GM23248 (cell line): ENCODE measurements around the gene DVL3. TPM values are rescaled to one million over a fixed set of nuclear protein-coding genes. Genes with fewer than 3 reads are reported as not detected.

Experiments used
- DNase-seq: peaks from one replicate; pipeline ENCODE4 v3.0.0-alpha.2; 2015
- H2AFZ ChIP-seq: fragments of 200-600 bp; sonication (generic); 2 replicates; pipeline ENCODE4 v1.6.1; 2016; ENCODE audit warnings: antibody characterized with exemption
- H3F3A ChIP-seq: fragments of 200-600 bp; sonication (generic); 2 replicates; pipeline ENCODE4 v1.6.1; 2016; ENCODE audit warnings: mild to moderate bottlenecking, antibody characterized with exemption, mixed run types; ENCODE audit not compliant: insufficient read depth
- H3K27ac ChIP-seq: fragments of 200-600 bp; sonication (generic); 2 replicates; pipeline ENCODE4 v1.5.1; 2016; ENCODE audit warnings: mild to moderate bottlenecking
- H3K27me3 ChIP-seq: fragments of 200-600 bp; sonication (generic); replicated peaks from 2 replicates; pipeline ENCODE4 v1.6.1; 2016; ENCODE audit warnings: mild to moderate bottlenecking; ENCODE audit not compliant: insufficient read depth
- H3K36me3 ChIP-seq: fragments of 200-600 bp; sonication (generic); 2 replicates; pipeline ENCODE4 v1.6.1; 2016; ENCODE audit warnings: low read depth, mild to moderate bottlenecking
- H3K4me1 ChIP-seq: fragments of 200-600 bp; sonication (generic); 2 replicates; pipeline ENCODE4 v1.6.1; 2016; ENCODE audit warnings: mild to moderate bottlenecking; ENCODE audit not compliant: insufficient read depth
- H3K4me2 ChIP-seq: fragments of 200-600 bp; sonication (generic); one replicate; pipeline ENCODE4 v1.6.1; 2016; ENCODE audit warnings: mild to moderate bottlenecking; ENCODE audit not compliant: unreplicated experiment
- H3K4me3 ChIP-seq: fragments of 200-600 bp; sonication (generic); 2 replicates; pipeline ENCODE4 v1.5.1; 2016; ENCODE audit warnings: mild to moderate bottlenecking
- H3K79me2 ChIP-seq: fragments of 200-600 bp; sonication (generic); 2 replicates; pipeline ENCODE4 v1.6.1; 2016; ENCODE audit warnings: mild to moderate bottlenecking; ENCODE audit not compliant: insufficient read depth
- H3K9ac ChIP-seq: fragments of 200-600 bp; sonication (generic); 2 replicates; pipeline ENCODE4 v1.6.1; 2016; ENCODE audit warnings: mild to moderate bottlenecking
- H3K9me2 ChIP-seq: fragments of 200-600 bp; sonication (generic); 2 replicates; pipeline ENCODE4 v1.6.1; 2016; ENCODE audit warnings: mixed run types, mild to moderate bottlenecking, moderate library complexity; ENCODE audit not compliant: insufficient read depth
- H3K9me3 ChIP-seq: fragments of 200-600 bp; sonication (generic); one replicate; pipeline ENCODE4 v1.6.1; 2017; ENCODE audit warnings: low read depth
- H4K20me1 ChIP-seq: fragments of 200-600 bp; sonication (generic); 2 replicates; pipeline ENCODE4 v1.6.0; 2016; ENCODE audit not compliant: insufficient read depth
- EZH2 ChIP-seq: fragments of 200-600 bp; sonication (generic); IDR thresholded peaks from 2 replicates; pipeline ENCODE4 v1.6.1; 2018; ENCODE audit warnings: antibody characterized with exemption, mild to moderate bottlenecking; ENCODE audit not compliant: insufficient read depth, poor library complexity, severe bottlenecking
- EZH2phosphoT487 ChIP-seq: fragments of 200-600 bp; sonication (generic); IDR thresholded peaks from 2 replicates; pipeline ENCODE4 v1.6.1; 2018; ENCODE audit warnings: antibody characterized with exemption, moderate library complexity, mild to moderate bottlenecking, low read depth; ENCODE audit not compliant: insufficient read depth
- WGBS, 2 experiments: methylation state at CpG; one replicate each; pipeline ENCODE4 v1.1.6; 2015 to 2017; ENCODE audit warnings: low lambda C conversion rate in 2 of 2, low coverage in 1 of 2; ENCODE audit errors: missing lambda C conversion rate in 2 of 2; 5-methylcytosine and 5-hydroxymethylcytosine counted together
- in situ Hi-C: fragments of 300-500 bp; cut with MboI; formaldehyde crosslinking; loops from 2 replicates; pipeline ENCODE4 v1.15.0; 2020
- polyA plus RNA-seq: library from polyadenylated mRNA; unstranded; fragments of >200 nt; fragmentation: Nextera tagmentation; extraction: Ambion mirVana; gene quantifications from 2 replicates; pipeline ENCODE4 v1.2.1, GENCODE V29; 2016
- total RNA-seq: library from RNA; depleted of rRNA; stranded (reverse); fragments of >200 nt; shearing (Covaris generic); gene quantifications from 2 replicates; pipeline ENCODE4 v1.2.3, GENCODE V29; 2014

Gene DVL3
- total and polyA plus RNA-seq, 2 experiments from 2014 or later: 31.1 to 66.9 TPM

DNA sequence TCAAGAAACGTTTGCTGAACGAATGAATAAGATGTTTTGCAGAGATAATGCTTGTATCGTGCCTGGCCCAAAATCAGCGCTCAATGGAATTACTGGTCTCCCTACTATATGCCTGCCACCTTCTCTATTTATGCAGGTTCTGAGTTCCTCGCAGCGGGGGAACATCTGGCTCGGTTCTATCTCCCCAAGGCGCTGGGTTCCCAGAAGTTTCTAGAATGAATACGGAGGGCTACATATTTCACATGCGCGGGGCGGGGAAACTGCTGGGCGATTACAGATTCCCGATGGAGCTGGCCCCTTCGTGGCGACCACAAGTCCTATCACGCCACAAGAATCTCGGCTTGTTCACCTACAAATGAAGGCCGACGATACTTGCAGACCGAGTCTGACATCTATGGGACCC lies 20.4 kb upstream of the DVL3 start:
- no peaks in the 10 kb centered on the region for H3K9me2 ChIP-seq
- peaks cover 11% of the 10 kb centered on the region for H3K4me1 ChIP-seq
- in situ Hi-C loops: no loop called here
- no peaks in the 10 kb centered on the region for H3K36me3 ChIP-seq
- peaks cover 45% of the 10 kb centered on the region for H3K79me2 ChIP-seq
- no peaks in the 10 kb centered on the region for H3K9me3 ChIP-seq
- H4K20me1 ChIP-seq: no peaks in the 10 kb centered on the region
- H3K27me3 ChIP-seq: no peaks in the 10 kb centered on the region
- H3F3A ChIP-seq: 0 out of 2 replicates have a peak, but pooled peaks cover 5% of the 10 kb centered on the region
- H3K9ac ChIP-seq: peak overlapping the region; percentile 87
- H3K4me2 ChIP-seq: peak overlapping the region; percentile 95
- peak; percentile 66 for DNase-seq
- WGBS, 2 experiments: 0 to 1% methylated on average over 21 of the region's 21 CpGs
- peak overlapping the region; percentile 68 for H3K27ac ChIP-seq
- TF ChIP-seq EZH2phosphoT487 (no peak), EZH2 (no peak)
- H2AFZ ChIP-seq: peak overlapping the region; percentile 91
- H3K4me3 ChIP-seq: peak overlapping the region; percentile 93

DNA sequence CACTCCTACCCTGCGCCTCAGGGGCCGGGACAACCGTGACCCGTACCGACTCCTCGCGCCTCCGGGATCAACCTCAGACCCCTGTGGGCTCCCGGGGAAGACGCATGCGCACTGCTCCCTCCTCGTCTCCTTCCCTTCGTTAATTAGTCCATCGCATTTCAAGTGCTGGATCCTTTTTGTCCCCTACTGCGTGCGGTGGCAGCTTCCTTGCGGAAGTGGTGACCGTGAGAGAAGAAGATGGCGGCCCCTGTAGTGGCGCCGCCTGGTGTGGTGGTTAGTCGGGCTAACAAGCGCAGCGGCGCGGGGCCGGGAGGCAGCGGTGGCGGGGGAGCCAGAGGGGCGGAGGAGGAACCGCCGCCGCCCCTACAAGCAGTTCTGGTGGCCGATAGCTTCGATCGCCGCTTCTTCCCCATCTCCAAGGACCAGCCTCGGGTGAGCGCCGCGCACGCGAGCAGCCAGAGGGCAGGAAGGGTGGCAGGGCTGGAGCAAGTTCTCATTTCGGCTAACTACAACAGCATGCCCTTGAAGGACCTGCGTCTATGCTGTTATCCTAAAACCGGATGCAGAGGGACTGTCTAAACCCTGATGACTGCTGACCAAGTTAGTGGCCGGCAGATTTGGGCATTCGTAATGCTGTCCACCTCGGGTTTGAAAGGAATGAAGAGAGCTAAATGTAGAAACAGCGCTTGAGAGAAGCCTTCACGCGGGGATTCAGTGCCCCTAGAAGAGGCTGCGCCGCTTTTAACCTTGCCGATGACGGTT lies 19.8 kb upstream of the DVL3 start, which contains the start of gene EIF2B5:
Gene EIF2B5 (plus strand): TSS at position 210 of the 762 bp plus-strand sequence. CDS start 28 bp downstream, at position 238.
- 0 out of 2 replicates have a peak, but pooled peaks cover 5% of the 10 kb centered on the region for H3F3A ChIP-seq
- H3K27ac ChIP-seq: peak within 1 kb of the TSS; percentile 68
- WGBS, 2 experiments: 1% methylated on average over 43 to 56 of the region's 56 CpGs
- DNase-seq: peak; percentile 91
- TF ChIP-seq EZH2phosphoT487 (no peak), EZH2 (no peak)
- no peaks in the 10 kb centered on the region for H3K36me3 ChIP-seq
- peaks cover 50% of the 10 kb centered on the region for H3K79me2 ChIP-seq
- no peaks in the 10 kb centered on the region for H3K9me3 ChIP-seq
- H2AFZ ChIP-seq: peak within 1 kb of the TSS; percentile 91
- H3K27me3 ChIP-seq: no peaks in the 10 kb centered on the region
- H3K9me2 ChIP-seq: no peaks in the 10 kb centered on the region
- no peaks in the 10 kb centered on the region for H4K20me1 ChIP-seq
- H3K4me3 ChIP-seq: peak within 1 kb of the TSS; percentile 93
- H3K9ac ChIP-seq: peak within 1 kb of the TSS; percentile 87
- peak within 1 kb of the TSS; percentile 95 for H3K4me2 ChIP-seq
- in situ Hi-C loops: no loop called here
- H3K4me1 ChIP-seq: peaks cover 11% of the 10 kb centered on the region

DNA sequence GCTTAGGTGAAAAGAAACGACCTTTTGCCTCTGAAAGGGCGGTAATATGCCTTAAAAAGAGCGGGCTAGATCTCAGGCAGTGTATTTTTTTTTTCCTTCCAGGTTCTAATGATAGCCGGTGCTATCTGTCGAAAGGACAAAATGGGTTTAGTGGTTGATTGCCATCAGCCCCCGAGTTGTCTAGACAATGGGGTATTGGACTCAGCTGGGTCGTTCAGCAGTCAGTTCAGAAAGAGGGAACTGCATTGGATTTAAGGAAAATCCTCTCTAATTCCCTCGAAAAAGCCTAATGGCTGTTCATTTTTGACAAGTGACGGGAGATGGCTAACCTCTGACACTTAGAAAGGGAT lies 19.3 kb upstream of the DVL3 start:
- H3K36me3 ChIP-seq: 0 out of 2 replicates have a peak, but pooled peaks cover 4% of the 10 kb centered on the region
- peaks cover 11% of the 10 kb centered on the region for H3K4me1 ChIP-seq
- H3K9me2 ChIP-seq: no peaks in the 10 kb centered on the region
- peaks cover 56% of the 10 kb centered on the region for H3K79me2 ChIP-seq
- in situ Hi-C loops: no loop called here
- H3K4me2 ChIP-seq: peak overlapping the region; percentile 95
- H3K27ac ChIP-seq: peak overlapping the region; percentile 68
- H3K4me3 ChIP-seq: peak overlapping the region; percentile 93
- H3K27me3 ChIP-seq: no peaks in the 10 kb centered on the region
- H3F3A ChIP-seq: 0 out of 2 replicates have a peak, but pooled peaks cover 5% of the 10 kb centered on the region
- H3K9me3 ChIP-seq: no peaks in the 10 kb centered on the region
- no peaks in the 10 kb centered on the region for H4K20me1 ChIP-seq
- TF ChIP-seq EZH2phosphoT487 (no peak), EZH2 (no peak)
- peak overlapping the region; percentile 87 for H3K9ac ChIP-seq
- WGBS, 2 experiments: 4 to 9% methylated on average over 9 of the region's 9 CpGs
- no peak for DNase-seq
- H2AFZ ChIP-seq: peak overlapping the region; percentile 91

DNA sequence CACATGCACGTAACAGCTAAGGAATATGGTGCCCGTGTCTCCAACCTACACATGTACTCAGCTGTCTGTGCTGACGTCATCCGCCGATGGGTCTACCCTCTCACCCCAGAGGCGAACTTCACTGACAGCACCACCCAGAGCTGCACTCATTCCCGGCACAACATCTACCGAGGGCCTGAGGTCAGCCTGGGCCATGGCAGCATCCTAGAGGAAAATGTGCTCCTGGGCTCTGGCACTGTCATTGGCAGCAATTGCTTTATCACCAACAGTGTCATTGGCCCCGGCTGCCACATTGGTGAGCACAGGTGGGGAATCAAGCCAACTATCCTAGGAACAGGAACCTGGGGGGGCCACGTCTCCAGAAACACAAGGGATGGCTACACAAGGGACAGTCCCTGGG lies 14.7 kb upstream of the DVL3 start:
- no peak for DNase-seq
- Histone ChIP-seq H3K27ac (no peak overlapping the region), H3K27me3 (no peaks in the 10 kb centered on the region), H3K79me2 (peaks cover 64% of the 10 kb centered on the region), H3K4me2 (no peak overlapping the region), H3F3A (no peaks in the 10 kb centered on the region), H4K20me1 (no peaks in the 10 kb centered on the region), H3K4me3 (no peak overlapping the region), H3K9me2 (no peaks in the 10 kb centered on the region), H2AFZ (no peak overlapping the region), H3K4me1 (peaks cover 11% of the 10 kb centered on the region), H3K9me3 (no peaks in the 10 kb centered on the region), H3K36me3 (peaks cover 24% of the 10 kb centered on the region; the same call in 1 of the 2 replicates), H3K9ac (no peak overlapping the region)
- in situ Hi-C loops: no loop called here
- 82% methylated on average over 10 of the region's 10 CpGs for WGBS, 2 experiments
- TF ChIP-seq EZH2phosphoT487 (no peak), EZH2 (no peak)
